ENCODE data around the gene ADARB1.

ADARB1 gene

GRCh38 chr21:45228656-45229240, 154.4 kb downstream of the ADARB1 start (continued):
- TF ChIP-seq CREB5 (CRISPR knock-in tag; IDR thresholded peaks at IDR 0.05; ENCODE audit: low read depth), result no peak
- TF ChIP-seq, protein P1, sequence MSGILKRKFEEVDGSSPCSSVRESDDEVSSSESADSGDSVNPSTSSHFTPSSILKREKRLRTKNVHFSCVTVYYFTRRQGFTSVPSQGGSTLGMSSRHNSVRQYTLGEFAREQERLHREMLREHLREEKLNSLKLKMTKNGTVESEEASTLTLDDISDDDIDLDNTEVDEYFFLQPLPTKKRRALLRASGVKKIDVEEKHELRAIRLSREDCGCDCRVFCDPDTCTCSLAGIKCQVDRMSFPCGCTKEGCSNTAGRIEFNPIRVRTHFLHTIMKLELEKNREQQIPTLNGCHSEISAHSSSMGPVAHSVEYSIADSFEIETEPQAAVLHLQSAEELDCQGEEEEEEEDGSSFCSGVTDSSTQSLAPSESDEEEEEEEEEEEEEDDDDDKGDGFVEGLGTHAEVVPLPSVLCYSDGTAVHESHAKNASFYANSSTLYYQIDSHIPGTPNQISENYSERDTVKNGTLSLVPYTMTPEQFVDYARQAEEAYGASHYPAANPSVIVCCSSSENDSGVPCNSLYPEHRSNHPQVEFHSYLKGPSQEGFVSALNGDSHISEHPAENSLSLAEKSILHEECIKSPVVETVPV (CRISPR knock-in tag; IDR thresholded peaks at IDR 0.05), result no peak
- TF ChIP-seq PPARA (CRISPR knock-in tag; IDR thresholded peaks at IDR 0.05; ENCODE audit: borderline replicate concordance), result no peak
- TF ChIP-seq BACH2 (CRISPR knock-in tag; IDR thresholded peaks at IDR 0.05; ENCODE audit: borderline replicate concordance), result no peak
- TF ChIP-seq ESRRG (CRISPR knock-in tag; IDR thresholded peaks at IDR 0.05), result no peak
- TF ChIP-seq ZNF565 (CRISPR knock-in tag; conservative IDR thresholded peaks at IDR 0.05; ENCODE audit: low read depth), result no peak
- TF ChIP-seq CSDC2 (CRISPR knock-in tag; IDR thresholded peaks at IDR 0.05), result no peak
- no peak for TF ChIP-seq TCF4 (CRISPR knock-in tag; IDR thresholded peaks at IDR 0.05; ENCODE audit: borderline replicate concordance)

DNA sequence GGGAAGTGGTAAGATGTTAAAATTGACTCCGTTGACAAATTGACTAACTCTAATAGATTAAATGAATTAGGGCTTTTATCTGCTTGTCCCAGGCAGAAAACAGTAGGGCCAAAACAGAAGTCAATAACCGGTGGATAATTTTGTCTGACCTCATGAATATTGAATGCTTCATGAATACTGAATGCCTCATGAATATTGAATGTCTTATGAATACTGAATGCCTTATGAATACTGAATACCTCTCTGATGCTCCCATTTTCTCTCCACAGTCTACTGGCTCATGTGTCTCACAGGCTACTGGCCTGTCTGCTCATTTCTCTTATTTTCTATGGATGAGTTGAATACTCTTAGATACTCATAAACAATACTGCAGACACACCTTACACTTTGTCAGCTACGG, 157.3 kb downstream of the ADARB1 start:
- no peak for TF ChIP-seq ZNF565 (CRISPR knock-in tag; conservative IDR thresholded peaks at IDR 0.05; ENCODE audit: low read depth)
- no peak for ATAC-seq

- no peak for ATAC-seq
- TF ChIP-seq PPARA (CRISPR knock-in tag; IDR thresholded peaks at IDR 0.05; ENCODE audit: borderline replicate concordance) (no peak), ZC3H10 (CRISPR knock-in tag; IDR thresholded peaks at IDR 0.05) (no peak), OSR1 (CRISPR knock-in tag; IDR thresholded peaks at IDR 0.05) (no peak), PATZ1 (CRISPR knock-in tag; IDR thresholded peaks at IDR 0.05; ENCODE audit: borderline replicate concordance) (no peak), RARB (CRISPR knock-in tag; IDR thresholded peaks at IDR 0.05) (no peak), GLIS3 (CRISPR knock-in tag; IDR thresholded peaks at IDR 0.05) (no peak), ZNF70 (CRISPR knock-in tag; IDR thresholded peaks at IDR 0.05) (no peak), SNAI2 (CRISPR knock-in tag; IDR thresholded peaks at IDR 0.05) (no peak)
- TF ChIP-seq, protein P2, sequence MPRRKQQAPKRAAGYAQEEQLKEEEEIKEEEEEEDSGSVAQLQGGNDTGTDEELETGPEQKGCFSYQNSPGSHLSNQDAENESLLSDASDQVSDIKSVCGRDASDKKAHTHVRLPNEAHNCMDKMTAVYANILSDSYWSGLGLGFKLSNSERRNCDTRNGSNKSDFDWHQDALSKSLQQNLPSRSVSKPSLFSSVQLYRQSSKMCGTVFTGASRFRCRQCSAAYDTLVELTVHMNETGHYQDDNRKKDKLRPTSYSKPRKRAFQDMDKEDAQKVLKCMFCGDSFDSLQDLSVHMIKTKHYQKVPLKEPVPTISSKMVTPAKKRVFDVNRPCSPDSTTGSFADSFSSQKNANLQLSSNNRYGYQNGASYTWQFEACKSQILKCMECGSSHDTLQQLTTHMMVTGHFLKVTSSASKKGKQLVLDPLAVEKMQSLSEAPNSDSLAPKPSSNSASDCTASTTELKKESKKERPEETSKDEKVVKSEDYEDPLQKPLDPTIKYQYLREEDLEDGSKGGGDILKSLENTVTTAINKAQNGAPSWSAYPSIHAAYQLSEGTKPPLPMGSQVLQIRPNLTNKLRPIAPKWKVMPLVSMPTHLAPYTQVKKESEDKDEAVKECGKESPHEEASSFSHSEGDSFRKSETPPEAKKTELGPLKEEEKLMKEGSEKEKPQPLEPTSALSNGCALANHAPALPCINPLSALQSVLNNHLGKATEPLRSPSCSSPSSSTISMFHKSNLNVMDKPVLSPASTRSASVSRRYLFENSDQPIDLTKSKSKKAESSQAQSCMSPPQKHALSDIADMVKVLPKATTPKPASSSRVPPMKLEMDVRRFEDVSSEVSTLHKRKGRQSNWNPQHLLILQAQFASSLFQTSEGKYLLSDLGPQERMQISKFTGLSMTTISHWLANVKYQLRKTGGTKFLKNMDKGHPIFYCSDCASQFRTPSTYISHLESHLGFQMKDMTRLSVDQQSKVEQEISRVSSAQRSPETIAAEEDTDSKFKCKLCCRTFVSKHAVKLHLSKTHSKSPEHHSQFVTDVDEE (CRISPR knock-in tag; IDR thresholded peaks at IDR 0.05), result no peak
These were observed 159.7 kb downstream of the ADARB1 start for GRCh38 chr21:45234127-45234526.

DNA sequence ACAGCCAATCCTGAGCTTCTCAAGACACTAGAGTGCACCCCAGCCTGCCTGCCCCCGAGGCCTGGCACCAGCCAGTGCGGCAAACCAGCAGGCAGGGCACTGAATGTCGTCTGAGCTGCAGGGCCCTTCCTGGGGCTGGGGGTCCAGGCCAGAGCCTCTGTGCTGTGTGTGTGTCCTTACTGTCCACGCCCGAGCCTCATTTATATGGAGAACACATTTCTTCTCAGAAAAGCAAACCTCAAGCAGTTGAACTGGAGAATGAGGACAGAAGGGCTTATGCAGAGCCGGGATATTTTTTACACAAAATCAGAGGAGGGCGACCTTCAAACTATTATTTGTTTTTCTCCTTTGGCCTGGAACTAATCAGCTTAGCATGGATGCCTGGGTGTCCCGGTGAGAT, 160.6 kb downstream of the ADARB1 start:
- ATAC-seq, result no peak
- TF ChIP-seq PPARA (CRISPR knock-in tag; IDR thresholded peaks at IDR 0.05; ENCODE audit: borderline replicate concordance) (no peak), ZNF70 (CRISPR knock-in tag; IDR thresholded peaks at IDR 0.05) (no peak), BACH2 (CRISPR knock-in tag; IDR thresholded peaks at IDR 0.05; ENCODE audit: borderline replicate concordance) (no peak), ZFP30 (CRISPR knock-in tag; IDR thresholded peaks at IDR 0.05) (no peak), ZNF565 (CRISPR knock-in tag; conservative IDR thresholded peaks at IDR 0.05; ENCODE audit: low read depth) (no peak), TCF4 (CRISPR knock-in tag; IDR thresholded peaks at IDR 0.05; ENCODE audit: borderline replicate concordance) (no peak), ZC3H10 (CRISPR knock-in tag; IDR thresholded peaks at IDR 0.05) (no peak), ZFP3 (CRISPR knock-in tag; IDR thresholded peaks at IDR 0.05) (no peak), POU6F1 (CRISPR knock-in tag; IDR thresholded peaks at IDR 0.05; ENCODE audit: borderline replicate concordance, low read depth) (no peak), SNAI2 (CRISPR knock-in tag; IDR thresholded peaks at IDR 0.05) (no peak), RARB (CRISPR knock-in tag; IDR thresholded peaks at IDR 0.05) (no peak), PATZ1 (CRISPR knock-in tag; IDR thresholded peaks at IDR 0.05; ENCODE audit: borderline replicate concordance) (no peak), CSDC2 (CRISPR knock-in tag; IDR thresholded peaks at IDR 0.05) (no peak)
- TF ChIP-seq, protein P1 (CRISPR knock-in tag; IDR thresholded peaks at IDR 0.05), result no peak
